ENCODE measurements around the gene EPHB3.

Gene EPHB3

GRCh38 chr3:184543843-184544512 lies 17.6 kb upstream of the EPHB3 start:
- peak; percentile 81 for DNase-seq

DNA sequence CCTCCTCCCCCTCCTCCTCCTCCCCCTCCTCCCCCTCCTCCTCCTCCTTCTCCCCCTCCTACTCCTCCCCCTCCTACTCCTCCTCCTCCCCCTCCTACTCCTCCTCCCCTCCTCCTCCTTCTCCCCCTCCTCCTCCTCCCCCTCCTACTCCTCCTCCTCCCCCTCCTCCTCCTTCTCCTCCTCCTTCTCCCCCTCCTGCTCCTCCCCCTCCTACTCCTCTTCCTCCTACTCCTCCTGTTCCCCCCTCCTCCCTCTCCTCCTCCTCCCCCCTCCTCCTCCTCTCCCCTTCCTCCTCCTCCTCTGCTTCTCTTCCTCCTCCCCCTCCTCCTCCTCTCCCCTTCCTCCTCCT lies 17.1 kb upstream of the EPHB3 start:
- DNase-seq = no peak

GRCh38 chr3:184545769-184546168 lies 15.8 kb upstream of the EPHB3 start:
- no peak for DNase-seq

GRCh38 chr3:184546252-184546651 lies 15.3 kb upstream of the EPHB3 start:
- DNase-seq = no peak

GRCh38 chr3:184549796-184550577 lies 11.6 kb upstream of the EPHB3 start:
- no peak for DNase-seq

GRCh38 chr3:184551103-184551502 lies 10.5 kb upstream of the EPHB3 start:
- no peak for DNase-seq

GRCh38 chr3:184551614-184552256 lies 9.8 kb upstream of the EPHB3 start:
- no peak for DNase-seq

GRCh38 chr3:184552296-184552695 lies 9.3 kb upstream of the EPHB3 start:
- DNase-seq = no peak

DNA sequence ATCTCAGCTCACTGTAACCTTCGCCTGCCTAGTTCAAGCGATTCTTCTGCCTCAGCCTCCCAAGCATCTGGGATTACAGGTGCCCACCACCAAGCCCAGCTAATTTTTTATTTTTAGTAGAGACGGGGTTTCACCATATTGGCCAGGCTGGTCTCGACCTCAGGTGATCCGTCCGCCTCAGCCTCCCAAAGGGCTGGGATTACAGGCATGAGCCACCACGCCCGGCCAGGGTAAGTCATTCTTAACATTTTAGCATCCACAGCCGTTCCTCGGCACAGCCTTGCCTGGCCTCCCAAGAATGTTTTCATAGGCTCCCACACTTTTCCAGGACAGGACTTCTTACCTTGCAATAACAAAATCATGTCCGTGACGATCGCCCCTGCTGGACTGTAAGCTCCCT lies 8.7 kb upstream of the EPHB3 start:
- DNase-seq = no peak

GRCh38 chr3:184553385-184553784 lies 8.2 kb upstream of the EPHB3 start:
- DNase-seq = no peak

- no peak for DNase-seq
These were observed 7.1 kb upstream of the EPHB3 start for GRCh38 chr3:184554461-184554860.

GRCh38 chr3:184556582-184557347 lies 4.8 kb upstream of the EPHB3 start:
- no peak for DNase-seq

GRCh38 chr3:184557348-184557950 lies 4.1 kb upstream of the EPHB3 start:
- DNase-seq = no peak

GRCh38 chr3:184558726-184559125 lies 2.9 kb upstream of the EPHB3 start:
- no peak for DNase-seq

GRCh38 chr3:184559336-184559735 lies 2.2 kb upstream of the EPHB3 start:
- no peak for DNase-seq

DNA sequence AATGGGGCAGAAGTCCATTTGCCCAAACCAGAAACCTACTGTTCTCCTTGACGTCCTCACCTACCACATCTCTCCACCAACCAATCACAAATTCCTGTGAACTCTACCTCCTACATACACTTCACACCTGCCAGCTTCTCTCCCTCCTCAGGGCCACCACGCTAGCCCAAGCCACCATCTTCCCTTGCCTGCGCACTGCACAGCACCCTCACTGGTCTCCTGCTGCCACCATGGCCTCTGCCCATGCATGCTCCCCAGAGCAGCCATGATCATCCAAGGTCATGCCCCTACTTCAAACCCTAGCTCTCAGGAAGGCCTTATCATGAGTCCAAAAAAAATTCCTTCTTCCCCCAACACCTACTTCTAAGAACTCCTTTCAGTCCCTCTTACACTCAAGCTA lies 1.1 kb upstream of the EPHB3 start:
- DNase-seq = no peak

GRCh38 chr3:184561913-184562877 lies 610 bp downstream of the EPHB3 start:
- DNase-seq = peak; percentile 29

GRCh38 chr3:184562878-184563560 lies 1.4 kb downstream of the EPHB3 start:
- DNase-seq = no peak

- no peak for DNase-seq
These were observed 2.0 kb downstream of the EPHB3 start for GRCh38 chr3:184563561-184563925.

DNA sequence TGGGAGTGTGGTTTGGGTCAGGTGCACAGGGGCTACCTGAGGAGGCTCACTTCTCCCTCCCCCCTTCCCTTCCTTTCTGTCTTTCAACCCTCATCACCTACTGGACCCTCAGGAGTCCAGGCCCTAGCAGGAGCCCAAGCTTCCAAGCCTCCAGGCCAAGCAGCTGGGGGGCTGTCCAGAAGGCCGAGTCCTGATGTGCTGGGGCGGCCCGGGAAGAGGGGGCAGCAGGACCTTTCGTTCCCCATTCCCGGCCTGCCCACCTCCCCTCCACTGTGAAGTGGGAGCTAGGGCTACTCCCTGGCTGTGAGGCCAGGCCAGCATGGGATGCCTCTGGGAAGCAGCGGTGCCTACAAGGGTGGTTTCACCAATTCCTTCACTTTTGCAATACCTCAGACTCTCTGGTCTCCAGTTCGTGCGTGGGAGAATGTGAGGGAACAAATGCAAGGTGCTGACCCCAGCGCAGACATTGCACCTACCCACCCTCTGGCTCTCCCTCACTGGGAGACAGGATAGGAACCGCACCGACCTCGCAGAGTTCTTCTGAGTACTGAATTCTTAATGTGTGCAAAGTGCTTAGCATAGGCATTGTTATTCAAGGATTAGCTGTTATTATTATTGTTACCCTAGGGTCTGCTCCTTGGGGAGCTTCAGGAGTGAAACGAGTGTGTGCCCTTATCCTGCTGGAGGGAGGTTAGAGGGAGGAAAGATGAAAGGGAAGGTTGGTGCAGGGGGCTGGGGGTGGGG lies 2.5 kb downstream of the EPHB3 start:
- DNase-seq = no peak
